Colonic mucosa (tissue), 4 donors: Measurements from ENCODE around the gene DLL4. TPM values are rescaled to one million over a fixed set of nuclear protein-coding genes. Genes with fewer than 3 reads are reported as not detected.

ENCODE experiments used
- DNase-seq: peaks from one replicate; pipeline ENCODE4 v3.0.0-alpha.2; 2020
- H3K27ac ChIP-seq: fragments of 200-600 bp; one replicate; pipeline ENCODE4 v1.8.0; 2021
- H3K27me3 ChIP-seq: fragments of 200-600 bp; one replicate; pipeline ENCODE4 v1.8.0; 2021
- H3K36me3 ChIP-seq: fragments of 200-600 bp; one replicate; pipeline ENCODE4 v1.8.0; 2021
- H3K4me1 ChIP-seq: fragments of 200-600 bp; one replicate; pipeline ENCODE4 v1.8.0; 2021; ENCODE audit warnings: mild to moderate bottlenecking
- H3K4me3 ChIP-seq: fragments of 200-600 bp; one replicate; pipeline ENCODE4 v1.8.0; 2021
- H3K9ac ChIP-seq, 2 donors: one replicate each; pipeline ENCODE4 v1.7.0; 2013; ENCODE audit warnings: control low read depth in 2 of 2, low read depth in 2 of 2, low read length in 2 of 2
- H3K9me3 ChIP-seq: fragments of 200-600 bp; one replicate; pipeline ENCODE4 v1.8.0; 2021
- intact Hi-C: fragments of 100-400 bp; cut with DNase I; formaldehyde crosslinking; loops from one replicate; pipeline ENCODE4 v1.14.1; 2022
- total RNA-seq, 2 donors: library from RNA; stranded (reverse); fragmentation: NEBNext Ultra II Directional in 1 of 2; extraction: Animal tissue kit (Norgen Biotek cat#: 25700) in 1 of 2; gene quantifications; one replicate each; pipeline ENCODE4 v1.2.1, GENCODE V29; 2021
- TF ChIP-seq, protein P1 (sequence below): fragments of 200-600 bp; IDR thresholded peaks from one replicate; pipeline ENCODE4 v1.8.0; 2022; ENCODE audit warnings: antibody characterized with exemption, mild to moderate bottlenecking
- donor health status: healthy.
- donor health status: DM: no; HTN: no; CAD: no.
- donor health status: DM: no; HTN: no; CAD: no.

Gene DLL4
- total RNA-seq, 2 donors from 2014 or later = 18.5 to 21.6 TPM

DNA sequence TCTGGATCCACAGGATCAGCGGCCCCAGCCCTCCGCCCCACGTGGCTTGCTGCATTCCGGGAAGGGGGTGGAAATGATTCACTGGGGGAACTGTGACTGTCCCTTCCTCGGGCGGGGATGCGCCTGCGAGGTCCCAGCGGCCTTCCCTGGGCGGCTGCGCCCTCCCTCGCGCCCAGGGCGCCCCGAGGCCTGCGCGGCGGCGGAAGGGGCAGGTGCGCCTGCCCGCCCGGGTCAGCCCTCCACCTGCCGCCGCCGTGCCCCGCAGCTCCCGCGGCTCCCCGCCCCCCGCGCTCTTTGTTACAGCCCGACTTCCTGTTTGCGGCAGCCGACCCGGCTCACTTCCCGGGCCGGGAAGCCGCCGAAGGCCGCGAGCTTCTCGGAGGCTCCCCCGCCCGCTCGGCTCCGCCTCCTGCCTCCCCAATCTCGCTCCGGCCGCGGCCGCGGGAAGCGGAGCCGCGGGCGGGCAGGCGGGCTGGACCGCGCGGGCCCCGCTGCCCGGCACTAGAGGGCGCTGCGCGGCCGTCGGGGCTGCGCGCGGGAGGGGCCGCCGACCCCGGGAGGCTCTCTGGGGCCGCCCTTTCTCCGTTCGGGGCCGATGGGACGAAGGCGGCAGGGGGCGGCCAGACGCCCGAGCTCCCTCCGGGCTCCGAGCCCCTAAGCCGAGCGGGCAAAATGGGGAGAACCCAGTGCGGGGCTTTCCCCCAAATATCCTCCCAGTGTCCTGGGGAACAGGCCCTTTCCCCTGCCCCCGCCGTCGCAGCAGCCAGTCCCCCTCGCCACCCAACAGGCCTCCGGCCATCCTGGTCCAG lies 12.6 kb downstream of the DLL4 start:
- TF ChIP-seq, protein P1, sequence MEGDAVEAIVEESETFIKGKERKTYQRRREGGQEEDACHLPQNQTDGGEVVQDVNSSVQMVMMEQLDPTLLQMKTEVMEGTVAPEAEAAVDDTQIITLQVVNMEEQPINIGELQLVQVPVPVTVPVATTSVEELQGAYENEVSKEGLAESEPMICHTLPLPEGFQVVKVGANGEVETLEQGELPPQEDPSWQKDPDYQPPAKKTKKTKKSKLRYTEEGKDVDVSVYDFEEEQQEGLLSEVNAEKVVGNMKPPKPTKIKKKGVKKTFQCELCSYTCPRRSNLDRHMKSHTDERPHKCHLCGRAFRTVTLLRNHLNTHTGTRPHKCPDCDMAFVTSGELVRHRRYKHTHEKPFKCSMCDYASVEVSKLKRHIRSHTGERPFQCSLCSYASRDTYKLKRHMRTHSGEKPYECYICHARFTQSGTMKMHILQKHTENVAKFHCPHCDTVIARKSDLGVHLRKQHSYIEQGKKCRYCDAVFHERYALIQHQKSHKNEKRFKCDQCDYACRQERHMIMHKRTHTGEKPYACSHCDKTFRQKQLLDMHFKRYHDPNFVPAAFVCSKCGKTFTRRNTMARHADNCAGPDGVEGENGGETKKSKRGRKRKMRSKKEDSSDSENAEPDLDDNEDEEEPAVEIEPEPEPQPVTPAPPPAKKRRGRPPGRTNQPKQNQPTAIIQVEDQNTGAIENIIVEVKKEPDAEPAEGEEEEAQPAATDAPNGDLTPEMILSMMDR = no peak
- no peaks in the 10 kb centered on the region for H3K36me3 ChIP-seq
- H3K9ac ChIP-seq = peak overlapping the region; percentile 85 to 87
- peak; percentile 81 for DNase-seq
- H3K4me1 ChIP-seq = no peaks in the 10 kb centered on the region
- peak overlapping the region; percentile 77 for H3K27ac ChIP-seq
- intact Hi-C loops = loop anchor here (5.0 kb wide), 2 partner anchors 34 to 71 kb away; no protein-coding TSS in a partner anchor
- no peaks in the 10 kb centered on the region for H3K9me3 ChIP-seq
- peak overlapping the region; percentile 53 for H3K4me3 ChIP-seq
- H3K27me3 ChIP-seq = no peaks in the 10 kb centered on the region

DNA sequence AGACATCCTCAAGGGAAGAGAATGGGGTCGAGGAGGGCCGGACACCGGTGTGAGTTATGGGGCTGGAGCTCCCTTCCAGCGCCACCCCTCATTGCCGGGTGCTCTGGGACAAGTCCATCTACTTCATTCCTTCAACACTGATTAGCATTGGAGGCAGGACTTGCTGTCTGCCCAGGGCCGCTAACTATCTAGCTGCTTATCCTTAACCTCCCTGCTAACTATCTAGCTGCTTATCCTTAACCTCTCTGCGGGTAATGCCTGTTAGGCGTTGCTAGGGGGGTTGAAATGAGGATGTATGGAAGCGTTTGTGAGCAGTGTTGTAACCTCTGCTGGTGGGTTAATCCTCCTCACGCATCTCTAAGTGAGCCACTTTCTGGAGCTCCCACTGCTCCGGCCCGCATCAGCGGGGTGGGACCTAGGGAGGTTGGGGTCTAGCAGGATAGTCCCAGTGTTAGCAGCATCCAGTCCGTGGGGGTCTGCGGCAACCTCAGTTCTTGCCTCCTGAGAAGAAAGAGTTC lies 13.3 kb downstream of the DLL4 start:
- no peak for DNase-seq
- Histone ChIP-seq H3K4me3 (peak overlapping the region; percentile 53), H3K36me3 (no peaks in the 10 kb centered on the region), H3K9ac (peak overlapping the region; percentile 74 to 87), H3K27me3 (no peaks in the 10 kb centered on the region), H3K27ac (peak overlapping the region; percentile 77), H3K4me1 (no peaks in the 10 kb centered on the region), H3K9me3 (no peaks in the 10 kb centered on the region)
- intact Hi-C loops = loop anchor here (5.0 kb wide), 2 partner anchors 35 to 70 kb away; no protein-coding TSS in a partner anchor
- TF ChIP-seq, protein P1 = no peak

DNA sequence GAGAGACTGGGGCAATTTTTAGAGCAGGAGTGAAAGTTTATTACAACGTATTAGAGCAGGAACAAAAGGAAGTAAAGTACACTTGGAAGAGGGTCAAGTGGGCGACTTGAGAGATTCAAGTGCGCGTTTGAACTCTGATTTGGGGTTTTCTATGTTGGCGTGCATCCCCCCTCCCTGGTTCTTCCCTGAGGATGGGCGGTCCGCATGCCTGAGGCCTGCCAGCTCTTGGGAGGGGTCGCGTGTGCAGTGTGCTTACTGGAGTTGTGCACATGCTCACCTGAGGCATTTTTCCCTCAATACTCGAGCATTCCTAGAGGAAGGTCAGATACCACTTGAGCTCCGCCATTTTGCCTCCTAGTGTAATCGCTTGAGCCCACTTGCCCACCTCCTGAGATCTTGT lies 13.7 kb downstream of the DLL4 start:
- intact Hi-C loops = loop anchor here (5.0 kb wide), 2 partner anchors 36 to 69 kb away; no protein-coding TSS in a partner anchor
- TF ChIP-seq, protein P1 = no peak
- no peak overlapping the region for H3K4me3 ChIP-seq
- H3K9ac ChIP-seq = peak overlapping the region in 1 of 2 donors; percentile 74
- H3K27me3 ChIP-seq = no peaks in the 10 kb centered on the region
- H3K4me1 ChIP-seq = no peaks in the 10 kb centered on the region
- DNase-seq = no peak
- H3K36me3 ChIP-seq = no peaks in the 10 kb centered on the region
- no peak overlapping the region for H3K27ac ChIP-seq
- H3K9me3 ChIP-seq = no peaks in the 10 kb centered on the region

DNA sequence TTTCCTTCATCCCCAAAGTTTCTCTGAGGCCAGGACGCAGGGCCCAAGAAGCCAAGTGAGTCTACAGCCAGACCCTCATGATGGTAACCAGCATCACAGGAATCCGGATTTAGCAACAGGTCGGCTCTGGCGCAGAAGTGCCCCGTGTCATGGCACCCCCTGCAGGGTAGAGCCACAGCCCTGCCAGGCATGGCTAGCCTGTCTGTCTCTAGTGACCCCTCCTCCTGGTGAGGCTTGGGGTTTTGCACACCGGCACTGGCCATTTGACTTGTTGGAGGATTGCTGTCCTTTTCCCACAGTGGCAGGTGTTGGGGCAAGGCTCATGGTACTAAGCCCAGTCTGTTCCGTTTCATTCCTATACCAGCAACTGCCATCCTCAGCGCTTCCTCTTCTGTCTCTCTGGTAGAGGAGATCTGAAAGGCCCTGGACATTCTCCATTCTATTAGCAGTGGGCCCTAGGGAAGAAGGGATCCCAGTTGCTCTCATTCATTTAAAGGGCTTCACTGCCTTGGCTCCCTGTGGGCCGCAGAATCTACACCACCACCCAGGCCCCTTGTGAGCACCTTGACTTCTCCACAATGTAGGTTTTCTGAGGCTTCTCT lies 14.7 kb downstream of the DLL4 start:
- DNase-seq = no peak
- H3K27ac ChIP-seq = no peak overlapping the region
- no peaks in the 10 kb centered on the region for H3K27me3 ChIP-seq
- H3K36me3 ChIP-seq = no peaks in the 10 kb centered on the region
- TF ChIP-seq, protein P1 = no peak
- no peaks in the 10 kb centered on the region for H3K9me3 ChIP-seq
- H3K9ac ChIP-seq = no peak overlapping the region
- no peak overlapping the region for H3K4me3 ChIP-seq
- intact Hi-C loops = loop anchor here (5.0 kb wide), 2 partner anchors 37 to 68 kb away; no protein-coding TSS in a partner anchor
- H3K4me1 ChIP-seq = no peaks in the 10 kb centered on the region

DNA sequence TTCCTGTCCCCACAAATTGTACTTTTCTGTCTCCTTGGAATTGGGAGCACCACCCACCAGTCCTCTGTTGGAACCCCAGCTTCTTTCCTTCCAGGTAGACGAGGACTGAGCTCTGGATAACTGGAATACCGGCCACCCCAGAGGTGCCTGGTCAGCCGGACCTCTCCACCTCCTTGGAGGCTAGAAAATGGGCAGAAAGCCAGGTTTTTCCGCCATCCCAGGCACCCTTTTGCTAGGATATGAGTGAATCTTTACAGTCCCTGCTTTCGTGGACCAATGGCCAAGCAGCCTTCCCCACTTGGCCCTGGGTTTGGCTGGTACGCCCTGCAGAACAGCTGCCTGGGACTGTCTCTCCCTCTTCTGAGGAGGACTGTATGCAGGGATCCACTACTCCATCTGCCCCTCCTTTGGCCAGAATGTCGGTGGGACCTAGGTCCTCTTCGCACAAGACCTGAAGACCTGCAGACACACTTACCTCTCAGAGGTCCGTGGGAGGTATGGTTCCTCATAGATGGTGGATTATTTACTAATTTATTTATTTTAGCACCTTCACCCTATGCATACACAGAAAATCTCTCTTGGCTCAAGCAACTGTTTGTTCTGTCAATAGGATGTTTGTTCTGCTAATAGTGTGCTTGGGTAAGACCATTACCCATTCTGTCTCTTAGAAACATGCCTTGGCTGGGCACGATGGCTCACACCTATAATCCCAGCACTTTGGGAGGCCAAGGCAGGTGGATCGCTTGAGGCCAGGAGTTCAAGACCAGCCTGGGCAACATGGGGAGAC lies 15.6 kb downstream of the DLL4 start:
- Histone ChIP-seq H3K27ac (no peak overlapping the region), H3K36me3 (no peaks in the 10 kb centered on the region), H3K9ac (no peak overlapping the region), H3K9me3 (no peaks in the 10 kb centered on the region), H3K4me1 (no peaks in the 10 kb centered on the region), H3K4me3 (no peak overlapping the region), H3K27me3 (no peaks in the 10 kb centered on the region)
- no peak for DNase-seq
- TF ChIP-seq, protein P1 = no peak
- intact Hi-C loops = loop anchor here (5.0 kb wide), 2 partner anchors 37 to 68 kb away; no protein-coding TSS in a partner anchor
